Sigmoid colon (tissue), 7 donors: ENCODE results near the gene WDR91. TPM values are rescaled to one million over a fixed set of nuclear protein-coding genes. Genes with fewer than 3 reads are reported as not detected.
"Not testable (repeated sequence)": the region's sequence is repeated elsewhere in the genome, so short reads cannot be mapped to it uniquely, and the experiment has no call there.

ENCODE experiments used
- DNase-seq: peaks from one replicate; pipeline ENCODE4 v3.0.0-alpha.2; 2019
- H3K27ac ChIP-seq, 4 donors: fragments of 200-600 bp; sonication (generic); one replicate each; pipeline ENCODE4 v1.5.1; 2016 to 2019; ENCODE audit warnings: mild to moderate bottlenecking in 1 of 4
- H3K27me3 ChIP-seq, 3 donors: fragments of 200-600 bp; sonication (generic); one replicate each; pipeline ENCODE4 v1.5.1; 2019; ENCODE audit warnings: mild to moderate bottlenecking in 1 of 3
- H3K36me3 ChIP-seq, 4 donors: fragments of 200-600 bp; sonication (generic); one replicate each; pipeline ENCODE4 v1.5.1; 2016 to 2019
- H3K4me1 ChIP-seq, 4 donors: fragments of 200-600 bp; sonication (generic); one replicate each; pipeline ENCODE4 v1.5.1; 2017 to 2019
- H3K4me3 ChIP-seq, 4 donors: fragments of 200-600 bp; sonication (generic); one replicate each; pipeline ENCODE4 v1.5.1; 2017 to 2019; ENCODE audit warnings: mild to moderate bottlenecking in 2 of 4, moderate library complexity in 1 of 4
- H3K9me3 ChIP-seq, 4 donors: fragments of 200-600 bp in 3 of 4; sonication (generic) in 3 of 4; one replicate each; pipeline versions ENCODE4 v1.5.1 to v1.6.1; 2013 to 2019
- CTCF ChIP-seq, 4 experiments: fragments of 450-650 bp in 3 of 4; fragments of 200-600 bp in 1 of 4; IDR thresholded peaks; one replicate each; pipeline ENCODE4 v1.5.1; 2016 to 2019; ENCODE audit warnings: antibody characterized with exemption in 4 of 4, mild to moderate bottlenecking in 3 of 4, moderate library complexity in 2 of 4
- EP300 ChIP-seq, 4 donors: sonication (generic); formaldehyde crosslinking; IDR thresholded peaks; one replicate each; pipeline ENCODE4 v1.6.1; 2017; ENCODE audit warnings: antibody characterized with exemption in 4 of 4
- POLR2A ChIP-seq, 2 donors: fragments of 450-650 bp; IDR thresholded peaks; one replicate each; pipeline ENCODE4 v1.6.1; 2016; ENCODE audit warnings: antibody characterized with exemption in 2 of 2, mild to moderate bottlenecking in 2 of 2, moderate library complexity in 2 of 2
- POLR2AphosphoS5 ChIP-seq, 4 donors: sonication (generic); formaldehyde crosslinking; IDR thresholded peaks; one replicate each; pipeline ENCODE4 v1.6.1; 2017; ENCODE audit warnings: antibody characterized with exemption in 4 of 4
- WGBS, 2 donors: extraction: QIAGEN DNeasy Blood & Tissue Kit; methylation state at CpG; one replicate each; pipeline ENCODE4 v1.1.7; 2013; 5-methylcytosine and 5-hydroxymethylcytosine counted together
- intact Hi-C: fragments of 100-400 bp; cut with DNase I; formaldehyde crosslinking; loops from one replicate; pipeline ENCODE4 v1.15.1; 2023
- polyA plus RNA-seq, 3 donors: library from polyadenylated mRNA; stranded (reverse); fragments of 200-250 nt; gene quantifications; one replicate each; pipeline ENCODE4 v1.2.3, GENCODE V29; 2013
- total RNA-seq, 4 donors: library from RNA; depleted of rRNA; stranded (reverse); fragments of >200 nt; gene quantifications; one replicate each; pipeline ENCODE4 v1.1.0, GENCODE V29; 2016
- donor health status: healthy with polysubstance abuse.
- donor health status: Bipolar disorder and iron deficiency.
- donor health status: healthy.

The WDR91 gene
- total and polyA plus RNA-seq, 7 donors, result 2.1 to 14.1 (median 11.0) TPM

DNA sequence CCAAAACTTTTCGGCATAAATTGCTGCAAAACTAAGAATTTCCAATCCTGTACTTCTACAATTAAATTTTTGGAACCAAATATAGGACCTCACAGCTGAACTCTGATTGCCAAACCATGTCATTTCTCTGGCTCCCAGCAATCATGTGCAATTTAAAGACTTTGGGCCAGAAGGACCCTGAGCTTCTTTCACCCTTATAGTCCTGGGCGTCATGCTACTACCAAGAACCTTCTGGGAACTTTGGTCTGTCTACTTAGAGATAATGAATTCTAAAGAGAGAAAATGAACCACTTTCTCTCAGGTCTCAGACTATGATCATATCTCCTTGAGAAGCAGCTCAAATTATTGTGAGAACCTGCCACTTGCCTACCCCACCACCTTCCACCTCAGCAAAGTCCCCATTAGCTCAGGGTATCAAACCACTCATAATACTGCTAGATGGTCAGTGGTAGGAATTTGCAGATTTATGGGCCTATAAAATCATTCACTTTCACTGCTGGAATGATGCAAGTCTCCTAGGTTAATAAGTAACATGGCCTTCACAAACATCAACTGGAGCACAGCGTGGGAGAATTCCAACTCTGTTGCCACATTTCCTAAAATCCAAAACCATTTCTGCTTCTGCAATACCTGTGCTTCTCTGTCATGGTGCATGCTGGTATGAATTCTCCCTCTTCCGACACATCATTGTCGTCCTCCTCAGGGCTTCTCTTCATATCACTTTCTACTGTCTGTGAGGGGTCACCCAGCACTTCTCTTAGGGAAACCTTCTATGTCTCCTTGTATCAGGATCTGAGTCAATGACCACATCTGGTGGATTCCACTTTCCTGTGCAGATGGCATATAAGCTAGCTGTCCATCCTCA lies 6.6 kb upstream of the WDR91 start:
- Histone ChIP-seq H3K27me3 (no peaks in the 10 kb centered on the region), H3K36me3 (no peaks in the 10 kb centered on the region), H3K4me3 (no peak overlapping the region), H3K9me3 (no peaks in the 10 kb centered on the region), H3K27ac (no peak overlapping the region), H3K4me1 (no peaks in the 10 kb centered on the region)
- WGBS, 2 donors, result 26 to 79% methylated on average over 5 of the region's 5 CpGs
- no peak for DNase-seq
- TF ChIP-seq POLR2A (IDR thresholded peaks at IDR 0.05) (no peak), CTCF (IDR thresholded peaks at IDR 0.05) (no peak), POLR2AphosphoS5 (IDR thresholded peaks at IDR 0.05) (no peak), EP300 (IDR thresholded peaks at IDR 0.05) (no peak)
- intact Hi-C loops, result no loop called here

DNA sequence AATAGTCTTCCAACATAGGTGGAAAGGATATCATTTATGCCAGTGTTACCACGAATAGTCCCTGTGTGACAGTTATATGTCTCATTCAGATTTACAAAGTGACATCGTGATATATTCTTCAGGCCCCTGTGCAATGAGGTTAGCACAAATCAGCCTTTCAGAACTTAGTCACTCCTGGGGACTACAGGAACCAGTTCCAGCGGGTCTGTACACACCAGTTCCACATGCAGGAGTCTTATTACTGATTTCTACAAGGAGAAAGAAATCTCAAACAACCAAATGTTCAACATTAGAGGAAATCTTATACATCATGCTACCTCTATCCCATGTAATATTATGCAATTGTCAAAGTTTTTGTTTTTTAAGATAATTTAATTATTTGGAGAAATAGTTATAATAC lies 4.4 kb upstream of the WDR91 start:
- WGBS, 2 donors, result 87 to 88% methylated on average over 3 of the region's 3 CpGs
- H3K27me3 ChIP-seq, result no peaks in the 10 kb centered on the region
- intact Hi-C loops, result no loop called here
- no peak for DNase-seq
- peaks cover 0 to under 1% (median 0%) of the 10 kb centered on the region in 4 donors for H3K4me1 ChIP-seq
- no peaks in the 10 kb centered on the region for H3K9me3 ChIP-seq
- no peak overlapping the region for H3K27ac ChIP-seq
- TF ChIP-seq EP300 (IDR thresholded peaks at IDR 0.05) (no peak), CTCF (IDR thresholded peaks at IDR 0.05) (no peak), POLR2A (IDR thresholded peaks at IDR 0.05) (no peak), POLR2AphosphoS5 (IDR thresholded peaks at IDR 0.05) (no peak)
- no peaks in the 10 kb centered on the region for H3K36me3 ChIP-seq
- H3K4me3 ChIP-seq, result no peak overlapping the region

DNA sequence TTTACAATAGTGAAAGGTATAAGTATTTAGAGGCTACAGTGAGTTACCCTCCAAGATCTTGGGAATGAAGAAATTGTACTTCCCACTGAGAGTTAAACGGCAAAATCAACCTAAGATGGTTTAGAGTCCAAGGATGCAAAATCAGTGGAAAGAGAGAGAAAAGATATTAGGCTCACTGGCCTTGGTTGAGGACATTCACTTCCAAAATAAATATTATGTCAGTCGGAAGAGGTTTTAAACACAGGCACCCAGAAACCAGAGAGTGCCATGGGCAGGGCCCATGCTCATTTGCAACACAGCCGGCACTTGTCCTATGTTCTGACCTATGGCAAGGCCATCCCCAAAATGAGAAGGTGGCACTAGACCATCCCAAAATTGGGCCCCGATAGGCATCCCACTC lies 3.9 kb upstream of the WDR91 start:
- DNase-seq, result no peak
- intact Hi-C loops, result no loop called here
- Histone ChIP-seq H3K4me3 (no peak overlapping the region), H3K27ac (no peak overlapping the region), H3K27me3 (no peaks in the 10 kb centered on the region), H3K36me3 (no peaks in the 10 kb centered on the region), H3K4me1 (peaks cover 0 to 5% (median 5%) of the 10 kb centered on the region in 4 donors), H3K9me3 (no peaks in the 10 kb centered on the region)
- WGBS, 2 donors, result 92 to 94% methylated on average over 4 of the region's 4 CpGs
- no peak for TF ChIP-seq EP300 (IDR thresholded peaks at IDR 0.05)
- no peak for TF ChIP-seq CTCF (IDR thresholded peaks at IDR 0.05)
- no peak for TF ChIP-seq POLR2A (IDR thresholded peaks at IDR 0.05)
- no peak for TF ChIP-seq POLR2AphosphoS5 (IDR thresholded peaks at IDR 0.05)

DNA sequence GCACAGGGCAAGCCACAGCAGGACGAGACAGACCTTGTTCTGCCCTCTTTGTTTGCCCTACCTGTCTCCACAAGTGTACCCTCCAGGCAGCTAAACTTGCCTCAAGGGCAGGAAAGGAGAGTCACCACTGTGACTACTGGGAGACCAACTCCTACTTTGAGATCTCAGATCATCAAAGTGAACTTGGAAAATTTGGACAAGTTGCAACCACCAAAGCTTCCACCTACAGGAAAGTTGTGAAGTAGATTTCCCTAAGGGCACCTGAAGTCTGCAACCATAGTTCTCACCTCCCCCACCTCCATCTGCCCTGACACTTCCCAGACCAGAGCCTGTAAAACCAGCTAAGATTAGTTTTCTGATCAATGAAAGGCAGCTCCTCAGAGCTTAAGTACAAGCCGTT lies 2.5 kb upstream of the WDR91 start:
- H3K27ac ChIP-seq, result no peak overlapping the region
- no peaks in the 10 kb centered on the region for H3K27me3 ChIP-seq
- no peak for DNase-seq
- H3K4me1 ChIP-seq, result peaks cover 0 to 14% (median 13%) of the 10 kb centered on the region in 4 donors
- no peaks in the 10 kb centered on the region for H3K36me3 ChIP-seq
- no peak overlapping the region for H3K4me3 ChIP-seq
- H3K9me3 ChIP-seq, result no peaks in the 10 kb centered on the region
- WGBS, 2 donors, result 82 to 84% methylated on average over 2 of the region's 2 CpGs
- intact Hi-C loops, result loop anchor here (5.0 kb wide), 2 partner anchors 38 to 298 kb away; partner anchors contain the start of gene CNOT4
- TF ChIP-seq POLR2A (IDR thresholded peaks at IDR 0.05), result no peak
- no peak for TF ChIP-seq POLR2AphosphoS5 (IDR thresholded peaks at IDR 0.05)
- no peak for TF ChIP-seq CTCF (IDR thresholded peaks at IDR 0.05)
- TF ChIP-seq EP300 (IDR thresholded peaks at IDR 0.05), result no peak

DNA sequence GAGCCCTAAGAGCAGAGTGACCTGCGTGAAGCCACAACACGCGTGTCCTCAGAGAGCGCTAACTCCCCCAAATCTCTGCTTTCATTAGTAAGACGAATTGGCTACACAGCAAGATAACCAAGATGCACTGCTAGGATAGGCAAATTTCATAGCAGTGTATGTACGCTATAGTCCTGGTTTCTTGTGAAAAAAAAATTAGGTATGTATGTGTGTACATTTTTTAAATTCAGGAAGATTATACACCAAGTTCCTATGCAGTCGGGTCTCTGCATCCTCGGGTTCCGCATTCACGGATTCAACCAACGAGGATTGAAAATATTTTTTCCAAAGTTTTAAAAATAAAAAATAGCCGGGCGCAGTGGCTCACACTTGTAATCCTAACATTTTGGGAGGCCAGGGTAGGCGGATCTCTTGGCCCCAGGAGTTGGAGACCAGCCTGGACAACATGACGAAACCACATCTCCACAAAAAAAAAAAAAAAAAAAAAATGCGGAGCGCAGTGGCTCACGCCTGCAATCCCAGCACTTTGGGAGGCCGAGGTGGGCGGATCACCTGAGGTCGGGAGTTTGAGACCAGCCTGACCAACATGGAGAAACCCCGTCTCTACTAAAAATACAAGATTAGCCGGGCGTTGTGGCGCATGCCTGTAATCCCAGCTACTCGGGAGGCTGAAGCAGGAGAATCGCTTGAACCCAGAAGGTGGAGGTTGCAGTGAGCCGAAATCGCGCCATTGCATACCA lies 790 bp upstream of the WDR91 start:
- WGBS, 2 donors, result 55 to 60% methylated on average over 30 of the region's 30 CpGs

More for the DNA sequence above, 790 bp upstream of the WDR91 start:
- not testable (repeated sequence) for H3K36me3 ChIP-seq, H3K9me3 ChIP-seq, H3K27me3 ChIP-seq
- H3K4me3 ChIP-seq, result peak overlapping the region; percentile 67 to 83 (median 79)
- H3K27ac ChIP-seq, result peak overlapping the region; percentile 89 to 96 (median 93)
- H3K4me1 ChIP-seq, result peaks cover 0 to 22% (median 18%) of the 10 kb centered on the region in 4 donors
- peak; percentile 87 for DNase-seq
- intact Hi-C loops, result loop anchor here (2.0 to 5.0 kb wide), 3 partner anchors 40 to 300 kb away; partner anchors contain the start of genes CNOT4 and TMEM140
